Psoas muscle (tissue), 8 donors: ENCODE results near the gene RIC1. TPM values are rescaled to one million over a fixed set of nuclear protein-coding genes. Genes with fewer than 3 reads are reported as not detected.

Source experiments
- ATAC-seq, 4 donors: fragments of 200-7000 bp; cut with Tn5 transposase; one replicate each; pipeline ENCODE4 v1.9.1; 2020; ENCODE audit warnings: moderate library complexity in 3 of 4, mild to moderate bottlenecking in 2 of 4
- DNase-seq, 2 donors: peaks; one replicate each; pipeline ENCODE4 v3.0.0-alpha.2; 2020
- H3K27ac ChIP-seq: fragments of 200-600 bp; one replicate; pipeline ENCODE4 v1.8.0; 2022
- H3K27me3 ChIP-seq, 3 donors: fragments of 200-600 bp in 1 of 3; one replicate each; pipeline versions ENCODE4 v1.6.1 to v1.8.0; 2013 to 2022; ENCODE audit warnings: low read length in 2 of 3, mild to moderate bottlenecking in 2 of 3, moderate library complexity in 1 of 3; ENCODE audit not compliant: insufficient read depth in 3 of 3
- H3K36me3 ChIP-seq, 2 donors: fragments of 200-600 bp in 1 of 2; one replicate each; pipeline versions ENCODE4 v1.6.1 to v1.8.0; 2013 to 2022; ENCODE audit warnings: low read depth in 1 of 2, mild to moderate bottlenecking in 1 of 2, moderate library complexity in 1 of 2; ENCODE audit not compliant: insufficient read depth in 1 of 2
- H3K4me1 ChIP-seq: fragments of 200-600 bp; one replicate; pipeline ENCODE4 v1.8.0; 2022
- H3K4me3 ChIP-seq: fragments of 200-600 bp; one replicate; pipeline ENCODE4 v1.8.0; 2022; ENCODE audit warnings: mild to moderate bottlenecking
- H3K9me3 ChIP-seq: fragments of 200-600 bp; one replicate; pipeline ENCODE4 v1.8.0; 2022
- CTCF ChIP-seq: fragments of 200-600 bp; IDR thresholded peaks from one replicate; pipeline ENCODE4 v1.8.0; 2022; ENCODE audit warnings: antibody characterized with exemption
- WGBS, 3 donors: extraction: QIAGEN DNeasy Blood & Tissue Kit; methylation state at CpG; one replicate each; pipeline versions ENCODE4 v1.1.6 to v1.1.7; 2013; 5-methylcytosine and 5-hydroxymethylcytosine counted together
- intact Hi-C, 2 donors: fragments of 100-400 bp; cut with DNase I; formaldehyde crosslinking; loops; one replicate each; pipeline versions ENCODE4 v1.11.0 to v1.14.2; 2022
- polyA plus RNA-seq, 3 donors: library from polyadenylated mRNA; stranded (reverse); fragments of 200-250 nt; gene quantifications; one replicate each; pipeline ENCODE4 v1.2.3, GENCODE V29; 2013
- total RNA-seq, 4 donors: library from RNA; stranded (reverse); fragmentation: NEBNext Ultra II Directional in 2 of 4; extraction: Animal tissue kit (Norgen Biotek cat#: 25700) in 2 of 4; gene quantifications; one replicate each; pipeline versions ENCODE4 v1.2.1 to v1.2.4, GENCODE V29; 2021 to 2023
- donor health status: healthy with polysubstance abuse.
- donor health status: DM: no; HTN: no; CAD: no; lungs with moderate emphysema.
- donor health status: Bipolar disorder and iron deficiency.
- donor health status: healthy.
- donor health status: DM: yes; HTN: yes; CAD: no.
- donor health status: DM: no; HTN: no; CAD: no.
- donor health status: DM: no; HTN: no; CAD: no.
- donor health status: DM: yes; HTN: yes; CAD: no.

Gene RIC1
- total and polyA plus RNA-seq, 7 donors, result 6.8 to 28.6 (median 10.9) TPM

GRCh38 chr9:5688109-5688508 is 59.2 kb downstream of the RIC1 start:
- WGBS, 3 donors, result 43 to 73% (median 59%) methylated on average over 1 of the region's 1 CpG
- intact Hi-C loops, result no loop called here
- no peaks in the 10 kb centered on the region for H3K27me3 ChIP-seq
- ATAC-seq (no peak), DNase-seq (no peak)
- H3K4me1 ChIP-seq, result peaks cover 7% of the 10 kb centered on the region
- no peak for TF ChIP-seq CTCF
- no peaks in the 10 kb centered on the region for H3K36me3 ChIP-seq
- H3K4me3 ChIP-seq, result no peak overlapping the region
- no peaks in the 10 kb centered on the region for H3K9me3 ChIP-seq
- H3K27ac ChIP-seq, result no peak overlapping the region

- intact Hi-C loops, result no loop called here
- no peak for ATAC-seq
These were observed 61.4 kb downstream of the RIC1 start for GRCh38 chr9:5690278-5690677.

DNA sequence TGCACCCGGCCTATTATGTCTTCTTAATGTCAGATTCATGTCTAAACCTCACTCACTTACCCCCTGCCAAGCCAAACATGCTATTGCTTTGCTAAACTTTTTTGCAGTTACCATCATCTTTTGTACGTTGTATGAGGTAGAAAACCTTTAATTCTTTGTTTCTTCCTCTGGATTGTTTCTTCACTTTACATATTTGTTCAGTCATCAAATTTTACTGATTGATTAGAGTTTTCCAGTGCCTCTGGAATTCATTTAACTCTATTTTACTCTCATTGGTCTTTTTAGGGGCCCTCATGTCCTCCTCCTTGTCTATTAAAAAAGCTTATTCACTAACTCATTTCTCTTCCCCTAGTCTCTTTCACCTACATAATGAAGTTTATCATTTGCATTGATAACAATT is 67.0 kb downstream of the RIC1 start:
- no peaks in the 10 kb centered on the region for H3K9me3 ChIP-seq
- peaks cover 30% of the 10 kb centered on the region for H3K4me1 ChIP-seq
- H3K4me3 ChIP-seq, result no peak overlapping the region
- 92 to 96% (median 93%) methylated on average over 2 of the region's 2 CpGs for WGBS, 3 donors
- TF ChIP-seq CTCF, result no peak
- H3K27me3 ChIP-seq, result no peaks in the 10 kb centered on the region
- no peak overlapping the region for H3K27ac ChIP-seq
- DNase-seq, result no peak
- H3K36me3 ChIP-seq, result no peaks in the 10 kb centered on the region
- no peak for ATAC-seq
- intact Hi-C loops, result no loop called here

More at GRCh38 chr9:5690278-5690677, 61.4 kb downstream of the RIC1 start:
- Histone ChIP-seq H3K27me3 (no peaks in the 10 kb centered on the region), H3K4me1 (peaks cover 20% of the 10 kb centered on the region), H3K4me3 (no peak overlapping the region), H3K36me3 (no peaks in the 10 kb centered on the region), H3K9me3 (no peaks in the 10 kb centered on the region), H3K27ac (no peak overlapping the region)
- 88 to 93% (median 91%) methylated on average over 1 of the region's 1 CpG for WGBS, 3 donors
- no peak for DNase-seq
- TF ChIP-seq CTCF, result no peak

- no peak for ATAC-seq
- Histone ChIP-seq H3K9me3 (no peaks in the 10 kb centered on the region), H3K4me3 (no peak overlapping the region), H3K4me1 (peaks cover 32% of the 10 kb centered on the region), H3K27ac (no peak overlapping the region), H3K27me3 (no peaks in the 10 kb centered on the region), H3K36me3 (no peaks in the 10 kb centered on the region)
- 92 to 96% (median 94%) methylated on average over 2 of the region's 2 CpGs for WGBS, 3 donors
- intact Hi-C loops, result no loop called here
- no peak for TF ChIP-seq CTCF
- no peak for DNase-seq
These were observed 68.0 kb downstream of the RIC1 start for GRCh38 chr9:5696884-5697283.

- 98 to 100% (median 100%) methylated on average over 1 of the region's 1 CpG for WGBS, 3 donors
- no peaks in the 10 kb centered on the region for H3K36me3 ChIP-seq
- TF ChIP-seq CTCF, result no peak
- no peak for ATAC-seq
- H3K9me3 ChIP-seq, result no peaks in the 10 kb centered on the region
- H3K27me3 ChIP-seq, result no peaks in the 10 kb centered on the region
- H3K4me3 ChIP-seq, result no peak overlapping the region
- no peak for DNase-seq
- intact Hi-C loops, result no loop called here
- peaks cover 35% of the 10 kb centered on the region for H3K4me1 ChIP-seq
- H3K27ac ChIP-seq, result no peak overlapping the region
These were observed 69.1 kb downstream of the RIC1 start for GRCh38 chr9:5698004-5698403.
